ENCODE measurements around the gene TSSC4.
A peak's percentile ranks its signal among the peaks of the same experiment; 100 is the strongest.

The TSSC4 gene

GRCh38 chr11:2383852-2384804 lies 16.4 kb upstream of the TSSC4 start:
- H3K27ac ChIP-seq, result peak overlapping the region; percentile 77

DNA sequence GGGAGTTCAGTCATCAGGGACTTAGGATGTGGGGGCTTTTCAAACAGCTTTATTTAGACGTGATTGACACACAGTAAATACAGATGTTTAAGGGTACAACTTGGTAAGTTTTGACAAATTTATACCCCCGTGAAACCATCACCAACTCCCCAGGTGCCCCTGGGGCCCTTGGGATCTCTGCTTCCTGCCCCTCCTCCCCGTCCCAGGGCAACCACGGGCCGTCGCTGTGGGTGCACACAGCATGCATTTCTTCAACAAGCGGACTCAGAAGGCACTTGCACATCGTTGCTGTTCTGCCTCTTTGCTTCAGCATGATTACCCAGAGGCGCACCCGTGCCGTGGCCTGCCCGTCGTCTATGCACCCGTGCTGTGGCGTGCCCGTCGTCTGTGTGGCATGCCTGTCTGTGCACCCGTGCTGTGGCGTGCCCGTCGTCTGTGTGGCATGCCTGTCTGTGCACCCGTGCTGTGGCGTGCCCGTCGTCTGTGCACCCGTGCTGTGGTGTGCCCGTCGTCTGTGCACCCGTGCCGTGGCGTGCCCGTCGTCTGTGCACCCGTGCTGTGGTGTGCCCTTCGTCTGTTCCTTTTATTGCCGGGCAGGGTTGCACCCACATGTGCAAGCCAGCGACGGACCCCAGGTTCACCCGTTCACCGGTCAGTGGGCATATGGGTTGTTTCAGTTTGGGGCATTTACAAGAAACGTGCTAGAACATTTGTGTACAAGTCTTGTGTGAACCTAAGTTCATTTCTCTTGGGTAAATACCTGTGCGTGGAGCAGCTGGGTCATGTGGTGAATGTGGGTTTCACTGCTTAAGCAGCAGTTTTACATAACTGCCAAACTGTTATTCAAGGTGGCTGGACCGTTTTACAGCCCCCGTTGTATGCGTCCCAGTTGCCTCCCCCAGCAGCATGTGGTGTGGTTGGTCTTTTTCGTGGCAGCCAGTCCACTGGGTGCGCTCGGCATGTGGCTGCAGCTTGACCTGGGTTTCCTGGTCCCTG lies 15.1 kb upstream of the TSSC4 start:
- H3K27ac ChIP-seq, result no peak overlapping the region
- DNase-seq (ENCODE audit: low read depth, low spot score), result no peak

More at GRCh38 chr11:2383852-2384804, 16.4 kb upstream of the TSSC4 start:
- DNase-seq (ENCODE audit: low read depth, low spot score), result no peak

DNA sequence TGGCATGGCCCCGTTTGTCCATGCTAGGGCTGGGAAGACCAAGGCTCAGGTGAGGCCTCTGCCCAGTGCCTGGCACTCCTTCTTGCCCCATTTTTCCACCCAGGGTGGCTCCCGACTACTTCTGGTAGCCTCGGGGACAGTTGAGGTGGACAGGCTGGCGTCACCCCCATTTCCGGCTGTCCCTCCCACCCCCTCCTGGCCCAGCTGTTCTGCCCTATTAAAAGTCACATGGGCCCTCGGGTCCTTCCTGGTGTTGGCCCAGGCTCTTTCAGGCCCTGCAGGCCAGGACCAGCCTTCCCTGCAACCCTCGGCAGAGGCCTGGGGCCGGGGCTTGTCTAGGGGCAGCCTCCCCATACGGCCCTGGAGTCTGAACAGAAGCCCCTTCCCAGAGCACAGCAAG lies 14.0 kb upstream of the TSSC4 start:
- no peak for DNase-seq (ENCODE audit: low read depth, low spot score)
- H3K27ac ChIP-seq, result peak overlapping the region; percentile 14

GRCh38 chr11:2387266-2387987 lies 13.1 kb upstream of the TSSC4 start:
- no peak for DNase-seq (ENCODE audit: low read depth, low spot score)
- H3K27ac ChIP-seq, result peak overlapping the region; percentile 14

GRCh38 chr11:2388431-2389376 lies 11.8 kb upstream of the TSSC4 start:
- no peak for DNase-seq (ENCODE audit: low read depth, low spot score)
- no peak overlapping the region for H3K27ac ChIP-seq

DNA sequence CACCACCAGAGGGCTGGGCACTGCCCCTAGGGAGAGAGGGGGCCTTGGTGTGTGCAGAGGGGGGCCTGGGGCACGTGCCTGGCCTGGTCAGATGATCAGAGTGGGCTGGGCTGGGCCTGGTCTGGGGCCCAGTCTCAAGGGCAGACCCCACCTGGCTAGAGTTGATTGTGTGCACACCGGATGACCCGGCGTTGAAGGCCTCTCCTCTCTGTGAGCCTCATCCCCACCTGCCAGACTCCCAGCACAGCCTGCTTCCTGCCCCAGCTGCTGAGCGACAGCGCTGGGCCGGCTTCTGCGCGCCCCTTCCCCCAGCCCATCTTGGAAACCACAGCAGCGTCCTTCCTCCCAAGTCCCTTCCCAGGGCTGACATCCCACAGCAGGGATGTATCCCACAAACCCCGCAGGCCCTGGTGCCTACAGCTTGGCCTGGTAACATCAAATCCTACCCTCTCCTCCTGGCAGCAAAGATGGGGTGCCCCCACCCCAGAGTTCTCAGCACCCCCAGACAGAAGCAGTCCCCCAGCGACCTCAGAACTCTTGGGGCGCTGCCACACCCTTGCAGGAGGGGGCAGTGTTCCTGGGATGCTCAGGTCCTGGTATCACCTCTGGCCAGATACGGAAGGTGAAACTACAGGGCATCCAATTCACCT lies 11.0 kb upstream of the TSSC4 start:
- DNase-seq (ENCODE audit: low read depth, low spot score), result no peak
- H3K27ac ChIP-seq, result no peak overlapping the region

DNA sequence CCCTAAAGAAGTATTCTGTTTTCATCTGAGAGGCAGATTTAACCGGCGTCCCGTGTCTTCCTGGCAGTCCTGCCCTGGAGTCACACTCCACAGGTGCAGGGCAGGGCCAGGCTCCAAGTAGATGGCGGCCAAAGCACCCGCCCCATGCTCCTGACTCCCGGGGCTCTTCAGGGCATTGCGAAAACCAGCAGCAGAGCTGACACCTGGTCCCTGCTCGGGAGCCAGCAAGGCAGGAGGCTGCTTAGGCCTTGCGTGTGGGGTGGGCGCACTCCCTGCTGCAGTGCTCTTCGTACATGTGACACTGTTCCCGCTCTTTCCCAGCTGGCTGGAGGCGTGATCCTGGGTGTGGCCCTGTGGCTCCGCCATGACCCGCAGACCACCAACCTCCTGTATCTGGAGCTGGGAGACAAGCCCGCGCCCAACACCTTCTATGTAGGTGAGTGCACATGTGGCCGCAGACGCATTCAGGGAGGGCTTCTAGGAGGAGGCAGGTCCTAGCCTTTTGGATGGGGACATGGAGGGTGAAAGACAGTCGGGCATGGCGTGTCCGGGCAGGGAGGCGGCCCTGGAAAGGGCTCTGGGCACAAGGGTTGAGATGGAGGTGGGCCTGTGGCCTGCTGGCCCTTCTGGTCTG lies 10.3 kb upstream of the TSSC4 start:
- no peak for DNase-seq (ENCODE audit: low read depth, low spot score)
- H3K27ac ChIP-seq, result no peak overlapping the region

- no peak overlapping the region for H3K27ac ChIP-seq
- DNase-seq (ENCODE audit: low read depth, low spot score), result no peak
These were observed 9.8 kb upstream of the TSSC4 start for GRCh38 chr11:2390725-2391151.

- no peak overlapping the region for H3K27ac ChIP-seq
- no peak for DNase-seq (ENCODE audit: low read depth, low spot score)
These were observed 9.2 kb upstream of the TSSC4 start for GRCh38 chr11:2391181-2391975.

DNA sequence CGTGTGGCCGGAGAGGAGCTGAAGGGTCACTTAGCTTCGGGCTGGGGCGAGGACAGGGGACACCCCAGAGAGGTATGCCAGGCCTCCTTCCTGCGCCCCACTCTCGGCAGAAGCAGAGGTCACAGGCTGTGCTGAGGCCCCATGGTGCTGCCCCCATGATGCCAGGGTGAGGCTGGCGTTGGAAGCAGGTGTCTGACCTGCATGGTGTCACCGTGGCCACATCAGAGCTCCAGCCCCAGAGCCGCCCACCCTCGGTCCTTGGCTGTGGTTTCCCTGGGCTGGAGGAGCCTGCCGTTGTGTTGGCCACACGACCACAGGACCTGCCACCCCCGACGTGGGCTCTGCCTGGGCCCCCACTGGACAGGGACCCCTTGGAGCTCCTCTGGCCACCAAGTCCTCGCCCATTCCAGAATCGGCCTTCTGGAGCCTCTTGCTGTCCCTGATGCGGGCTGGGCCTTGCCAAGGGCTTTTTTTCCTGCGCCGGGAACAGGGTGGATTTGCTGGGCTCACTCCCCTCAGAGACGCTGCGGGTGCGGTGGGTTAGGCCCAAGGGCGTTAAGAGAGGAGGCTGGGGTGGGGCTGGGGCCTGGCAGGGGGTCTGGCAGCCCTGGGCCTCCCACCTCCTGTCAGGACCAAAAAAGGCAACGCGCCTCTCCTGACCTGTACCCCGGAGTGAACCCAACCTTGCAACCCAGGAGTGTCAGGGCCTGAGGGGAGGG lies 8.2 kb upstream of the TSSC4 start:
- H3K27ac ChIP-seq, result no peak overlapping the region
- DNase-seq (ENCODE audit: low read depth, low spot score), result no peak

GRCh38 chr11:2393111-2393868 lies 7.3 kb upstream of the TSSC4 start:
- no peak overlapping the region for H3K27ac ChIP-seq
- DNase-seq (ENCODE audit: low read depth, low spot score), result no peak

DNA sequence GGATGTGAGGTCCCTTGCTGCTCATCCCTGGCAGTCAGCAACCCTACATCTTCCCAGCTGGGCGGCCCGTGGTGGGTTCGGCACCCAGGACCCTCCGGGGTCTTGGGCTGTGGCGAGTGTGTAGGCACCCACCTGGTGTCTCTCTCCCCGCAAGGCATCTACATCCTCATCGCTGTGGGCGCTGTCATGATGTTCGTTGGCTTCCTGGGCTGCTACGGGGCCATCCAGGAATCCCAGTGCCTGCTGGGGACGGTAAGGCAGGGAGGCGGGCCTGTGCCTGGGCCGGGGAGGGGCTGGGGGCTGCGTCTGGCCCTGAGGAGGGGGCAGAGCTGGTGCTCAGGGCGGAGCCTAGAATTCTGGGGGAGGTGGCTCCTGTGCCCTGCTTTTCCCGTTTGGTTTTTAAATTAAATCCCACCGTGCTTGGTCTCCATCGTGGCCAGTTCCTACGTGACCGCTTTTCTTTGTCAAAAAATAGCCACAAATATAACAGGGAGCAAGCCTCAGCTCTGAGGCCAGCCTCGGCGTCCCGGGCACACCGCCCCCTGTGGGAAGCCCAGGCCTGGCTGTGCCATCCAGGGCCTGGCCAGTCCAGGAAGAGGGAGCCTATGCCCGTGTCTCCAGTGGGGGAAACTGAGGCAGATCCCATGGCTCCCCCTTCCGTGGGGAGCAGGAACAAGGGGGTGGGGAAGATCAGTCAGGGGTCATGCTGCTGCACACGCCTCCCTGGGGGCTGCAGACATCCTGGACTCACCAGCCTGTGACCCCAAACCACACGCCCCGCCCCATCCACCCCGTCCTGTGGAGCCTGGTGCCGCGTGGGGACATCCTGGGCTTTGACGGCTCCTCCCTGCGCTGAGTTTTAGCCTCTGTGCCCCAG lies 6.4 kb upstream of the TSSC4 start:
- DNase-seq (ENCODE audit: low read depth, low spot score), result no peak
- no peak overlapping the region for H3K27ac ChIP-seq

GRCh38 chr11:2394818-2395105 lies 5.8 kb upstream of the TSSC4 start:
- H3K27ac ChIP-seq, result no peak overlapping the region
- no peak for DNase-seq (ENCODE audit: low read depth, low spot score)

DNA sequence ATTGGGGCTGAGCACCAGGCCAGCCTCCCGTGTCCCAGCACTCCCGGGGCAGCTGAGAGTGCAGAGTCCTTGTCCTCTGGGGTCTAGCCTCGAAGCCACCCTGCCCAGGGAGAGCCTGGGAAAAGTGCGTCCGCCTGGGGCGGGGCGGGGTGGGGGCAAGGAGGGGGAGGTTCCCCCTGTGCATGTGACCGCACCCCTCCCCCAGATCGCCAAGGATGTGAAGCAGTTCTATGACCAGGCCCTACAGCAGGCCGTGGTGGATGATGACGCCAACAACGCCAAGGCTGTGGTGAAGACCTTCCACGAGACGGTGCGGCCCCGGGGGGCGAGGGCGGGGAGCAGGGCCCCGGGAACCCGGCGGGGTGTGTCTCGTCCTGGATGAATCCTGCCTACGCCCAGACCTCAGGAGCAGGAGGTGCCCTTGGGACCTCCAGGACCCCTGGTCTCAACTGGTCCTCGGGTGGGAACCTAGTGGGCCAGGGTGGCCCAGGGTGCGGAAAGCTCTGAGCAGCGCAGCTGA lies 5.3 kb upstream of the TSSC4 start:
- no peak overlapping the region for H3K27ac ChIP-seq
- DNase-seq (ENCODE audit: low read depth, low spot score), result no peak

DNA sequence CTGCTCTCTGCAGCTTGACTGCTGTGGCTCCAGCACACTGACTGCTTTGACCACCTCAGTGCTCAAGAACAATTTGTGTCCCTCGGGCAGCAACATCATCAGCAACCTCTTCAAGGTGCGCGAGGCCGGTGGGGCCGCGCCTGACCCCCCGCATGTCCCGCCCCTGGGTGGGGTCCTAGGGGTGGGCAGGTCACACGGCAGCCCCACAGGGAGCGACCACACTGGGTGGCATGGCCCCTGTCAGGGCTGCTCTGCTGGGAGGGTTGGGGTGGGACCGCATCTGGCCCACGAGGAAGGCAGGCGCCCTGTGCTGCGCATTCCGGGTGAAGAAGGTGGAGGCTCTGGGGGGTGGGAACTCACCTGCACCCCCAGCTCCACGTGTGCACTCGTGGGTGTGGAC lies 4.7 kb upstream of the TSSC4 start:
- DNase-seq (ENCODE audit: low read depth, low spot score), result no peak
- no peak overlapping the region for H3K27ac ChIP-seq
